Stimulated activated CD8-positive, alpha-beta memory T cell treated with anti-CD3 and anti-CD28 coated beads, Interleukin-15, amount 100 ng/mL, for 1 hour (primary cell): ENCODE results near the gene BMP7.

Source experiments
- DNase-seq: peaks from one replicate; pipeline ENCODE4 v3.0.0-alpha.2; 2020; ENCODE audit warnings: low read depth

The BMP7 gene

DNA sequence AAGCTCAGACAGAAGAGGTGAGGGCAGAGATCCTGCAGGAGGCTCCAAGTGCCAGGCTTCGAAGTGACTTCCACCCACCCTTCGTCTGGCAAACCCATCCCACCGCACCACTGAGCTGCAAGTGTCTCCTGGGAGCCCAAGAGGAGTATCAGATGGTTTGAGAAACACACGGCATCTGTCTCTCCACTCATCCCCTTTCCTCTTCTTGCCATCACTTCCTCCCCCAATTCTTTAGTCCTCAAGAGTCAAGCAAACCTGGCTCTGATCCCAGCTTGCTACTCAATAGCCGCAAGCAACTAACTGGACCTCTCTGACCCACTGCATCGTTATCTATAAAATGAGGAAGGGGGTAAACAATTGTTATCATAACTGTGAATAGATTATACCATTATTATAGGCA lies 142.1 kb downstream of the BMP7 start:
- DNase-seq: no peak

DNA sequence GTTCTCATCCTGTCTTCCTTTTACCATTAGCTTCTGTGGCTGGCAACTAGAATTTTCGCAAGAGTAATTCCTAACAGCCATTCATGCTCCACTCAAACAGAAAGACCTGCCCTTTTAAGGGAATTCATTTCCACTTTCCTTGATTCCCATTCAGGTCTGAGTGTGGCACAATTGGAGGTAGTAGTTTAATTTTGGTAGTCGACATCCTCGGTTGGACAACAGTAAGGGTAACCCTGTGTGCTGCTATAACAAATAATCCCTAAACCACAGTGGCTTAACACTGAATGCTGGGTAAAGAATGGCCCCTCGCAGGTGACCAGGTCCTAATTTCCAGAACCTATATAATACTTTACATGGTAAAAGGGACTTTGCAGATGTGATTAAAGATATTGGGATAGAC lies 142.9 kb downstream of the BMP7 start:
- no peak for DNase-seq

DNA sequence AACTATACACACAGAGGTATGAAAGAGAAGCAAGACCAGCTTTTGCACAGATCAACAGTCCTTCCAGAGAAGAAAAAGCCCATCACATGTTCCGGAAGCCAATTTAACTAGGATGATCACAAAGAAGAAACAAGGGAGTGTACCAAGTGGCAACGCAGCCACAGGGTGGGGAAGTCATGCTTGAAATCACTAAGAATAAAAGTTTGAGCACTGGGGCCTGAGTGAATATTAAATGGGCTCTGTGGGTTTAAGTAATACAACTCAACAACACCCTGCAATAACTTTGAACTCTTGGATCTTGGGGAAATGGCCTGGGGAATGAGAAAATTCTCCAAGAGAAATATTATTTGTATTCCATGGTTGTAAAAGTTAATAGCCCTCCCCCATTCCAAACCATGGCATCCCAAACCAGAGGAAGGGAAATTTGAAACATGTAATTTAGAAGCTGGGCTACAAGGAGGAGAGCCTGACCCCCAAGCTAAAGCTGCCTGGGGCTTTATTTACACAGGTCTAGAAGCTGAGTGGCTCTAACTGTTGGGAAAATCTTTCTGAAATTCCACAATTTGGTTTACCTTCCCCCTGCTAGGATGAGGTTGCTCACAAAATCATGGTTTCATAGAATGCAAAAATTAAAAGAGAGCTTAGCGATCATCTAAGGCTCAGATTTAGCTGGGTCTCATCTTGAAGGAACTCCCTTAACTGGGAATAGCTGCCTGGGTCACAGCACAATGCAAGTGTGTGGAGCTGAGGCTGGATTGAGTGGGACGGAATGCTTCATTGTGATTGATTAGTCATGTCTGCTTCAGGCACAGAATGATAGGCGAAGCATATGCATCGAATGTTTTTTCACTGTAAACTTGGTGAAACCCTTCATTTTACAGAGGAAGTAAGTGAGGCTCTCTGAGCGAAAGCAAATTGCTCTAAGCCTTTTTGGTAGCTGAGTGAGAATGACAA lies 143.6 kb downstream of the BMP7 start:
- no peak for DNase-seq

DNA sequence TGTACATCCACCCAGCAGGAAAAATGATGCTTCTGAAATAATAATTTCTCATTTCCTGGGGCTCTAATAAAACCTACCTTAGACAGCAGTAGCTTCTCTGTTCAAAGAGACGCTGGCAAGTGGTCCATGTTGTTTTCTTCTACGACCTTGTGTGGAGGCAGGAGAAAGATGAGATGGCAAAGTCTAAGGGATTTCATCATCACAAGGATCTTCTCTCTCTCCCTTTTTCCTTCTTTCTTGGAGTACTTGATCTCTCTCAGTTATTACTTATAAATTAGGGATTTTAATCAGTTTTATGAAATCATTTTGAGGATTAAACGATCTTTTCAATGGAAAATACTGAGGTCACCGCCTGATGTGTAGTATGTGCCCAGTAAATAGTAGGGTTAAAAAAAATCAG lies 147.5 kb downstream of the BMP7 start:
- no peak for DNase-seq
